Right cardiac atrium (tissue), 5 donors: ENCODE data around the gene CCIN. TPM values are rescaled to one million over a fixed set of nuclear protein-coding genes. Genes with fewer than 3 reads are reported as not detected.

Experiments
- ATAC-seq, 2 donors: fragments of 200-7000 bp; cut with Tn5 transposase; one replicate each; pipeline versions ENCODE4 v1.8.0 to v1.9.1; 2020; ENCODE audit warnings: moderate library complexity in 2 of 2, mild to moderate bottlenecking in 1 of 2
- DNase-seq, 3 donors: peaks; one replicate each; pipeline ENCODE4 v3.0.0-alpha.2; 2020
- H3K27ac ChIP-seq: one replicate; pipeline ENCODE4 v1.5.1; 2013; ENCODE audit warnings: mild to moderate bottlenecking, low read length, control low read depth, moderate library complexity
- H3K27me3 ChIP-seq: one replicate; pipeline ENCODE4 v1.6.1; 2013; ENCODE audit not compliant: control insufficient read depth, insufficient read depth
- H3K4me1 ChIP-seq: one replicate; pipeline ENCODE4 v1.6.1; 2013; ENCODE audit warnings: low read length; ENCODE audit not compliant: control insufficient read depth, insufficient read depth
- H3K4me3 ChIP-seq: one replicate; pipeline ENCODE4 v1.5.1; 2013; ENCODE audit warnings: low read length, control low read depth
- H3K9me3 ChIP-seq: one replicate; pipeline ENCODE4 v1.6.1; 2013; ENCODE audit warnings: low read length; ENCODE audit not compliant: control insufficient read depth
- WGBS: extraction: QIAGEN DNeasy Blood & Tissue Kit; methylation state at CpG from one replicate; pipeline ENCODE4 v1.1.7; 2013; 5-methylcytosine and 5-hydroxymethylcytosine counted together
- intact Hi-C, 4 donors: fragments of 100-400 bp; cut with DNase I; formaldehyde crosslinking; loops; one replicate each; pipeline versions ENCODE4 v1.11.0 to v1.14.0; 2022 to 2023
- polyA plus RNA-seq: library from polyadenylated mRNA; stranded (reverse); fragments of 200-250 nt; gene quantifications from one replicate; pipeline ENCODE4 v1.2.3, GENCODE V29; 2013
- total RNA-seq, 4 donors: library from RNA; stranded (reverse); fragmentation: NEBNext Ultra II Directional; extraction: Animal tissue kit (Norgen Biotek cat#: 25700); gene quantifications; one replicate each; pipeline ENCODE4 v1.2.1, GENCODE V29; 2021
- donor health status: healthy with polysubstance abuse.
- donor health status: DM: no; HTN: yes; CAD: no.
- donor health status: DM: no; HTN: no; CAD: no.
- donor health status: DM: no; HTN: yes; CAD: no; lungs with severe emphysema.
- donor health status: DM: yes; HTN: yes; CAD: no.

CCIN gene
- total and polyA plus RNA-seq, 5 donors, result 0.07 to 0.28 (median 0.14) TPM; not detected in 1

DNA sequence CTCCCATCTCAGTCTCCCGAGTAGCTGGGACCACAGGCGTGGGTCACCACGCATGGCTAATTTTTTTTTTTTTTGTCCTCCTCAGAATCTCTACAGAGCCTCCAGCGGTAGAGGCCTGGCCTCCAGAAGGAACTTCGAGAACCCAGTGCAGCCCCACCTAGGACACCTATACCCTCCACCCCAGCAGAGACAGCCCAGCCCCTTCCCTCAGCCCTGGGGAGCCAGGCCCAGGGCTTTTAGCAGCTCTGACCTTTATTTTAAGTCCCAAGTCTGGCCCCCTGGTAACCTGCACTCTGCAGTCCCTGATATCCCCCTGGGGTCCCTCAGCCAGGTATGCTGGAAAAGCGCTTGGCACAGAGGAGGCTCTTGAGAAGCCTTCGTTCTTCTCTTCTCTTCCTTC, 27.4 kb upstream of the CCIN start:
- no peak overlapping the region for H3K27ac ChIP-seq
- intact Hi-C loops, result no loop called here
- ATAC-seq (no peak), DNase-seq (no peak)
- no peak overlapping the region for H3K4me3 ChIP-seq
- no peaks in the 10 kb centered on the region for H3K27me3 ChIP-seq
- no peaks in the 10 kb centered on the region for H3K9me3 ChIP-seq
- 93% methylated on average over 7 of the region's 7 CpGs for WGBS
- no peaks in the 10 kb centered on the region for H3K4me1 ChIP-seq

DNA sequence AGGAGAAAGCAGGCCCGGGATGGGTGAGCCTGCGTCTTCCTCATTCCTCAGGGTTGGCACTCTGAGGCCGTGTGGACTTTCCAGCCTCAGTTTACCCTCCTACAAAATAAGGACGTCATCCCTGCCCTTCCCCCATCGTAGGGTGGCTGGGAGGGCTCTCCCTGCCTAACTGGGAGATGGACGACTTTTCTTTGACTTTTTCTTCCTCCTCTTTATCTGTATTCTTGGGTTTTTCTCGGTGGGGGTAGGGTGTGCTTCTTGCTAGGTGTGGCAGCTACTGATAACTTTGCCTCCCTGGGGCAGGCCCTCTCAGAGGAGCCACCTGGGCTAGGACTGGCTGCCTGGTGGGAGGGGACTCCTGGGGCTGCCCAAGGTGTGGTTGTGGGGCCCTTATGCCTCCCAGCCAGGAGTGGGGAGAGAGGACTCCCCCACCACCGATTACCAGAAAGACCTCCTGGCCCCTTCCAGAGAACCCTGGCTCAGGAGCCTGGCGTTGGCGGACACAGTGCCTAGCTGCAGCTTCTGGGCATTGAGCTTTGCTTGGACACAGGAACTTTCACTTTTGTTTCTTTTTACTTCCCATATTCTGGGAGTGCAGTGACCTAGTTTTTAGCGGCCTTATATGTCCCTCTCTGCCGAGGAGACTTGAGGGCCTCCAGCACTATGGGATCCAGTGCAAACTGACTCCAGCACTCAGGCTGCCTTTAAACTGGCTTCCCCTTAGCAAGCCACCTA, 26.5 kb upstream of the CCIN start:
- no peaks in the 10 kb centered on the region for H3K9me3 ChIP-seq

DNA sequence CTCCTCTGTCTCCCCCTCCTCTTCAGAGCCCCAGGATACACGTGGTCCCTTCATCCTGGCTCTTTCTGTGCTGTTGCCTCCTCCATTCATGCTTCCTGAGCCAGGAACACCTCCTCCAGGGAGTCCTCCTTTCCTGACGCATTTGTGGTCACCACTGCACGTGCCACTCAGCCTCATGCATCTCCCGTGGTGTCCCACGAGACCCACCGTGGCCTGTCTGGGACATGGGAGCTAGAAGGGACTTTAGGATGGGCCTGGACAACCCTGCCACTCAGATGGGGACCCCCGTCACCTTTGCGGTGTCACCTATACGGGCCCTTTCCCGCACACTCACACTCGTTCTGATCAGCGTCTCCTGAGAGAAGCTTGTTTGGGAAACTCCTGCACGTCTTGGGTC, 25.9 kb upstream of the CCIN start:
- ATAC-seq, result no peak
- H3K4me3 ChIP-seq, result no peak overlapping the region
- no peaks in the 10 kb centered on the region for H3K9me3 ChIP-seq
- peaks cover 1% of the 10 kb centered on the region for H3K4me1 ChIP-seq
- intact Hi-C loops, result no loop called here
- DNase-seq, result peak in 1 of 3 donors; percentile 51
- 75% methylated on average over 13 of the region's 13 CpGs for whole genome bisulfite sequencing
- no peaks in the 10 kb centered on the region for H3K27me3 ChIP-seq
- H3K27ac ChIP-seq, result peak overlapping the region; percentile 6

More for the DNA sequence above, 26.5 kb upstream of the CCIN start:
- no peak overlapping the region for H3K4me3 ChIP-seq
- WGBS, result 43% methylated on average over 12 of the region's 12 CpGs
- ATAC-seq, result peak; percentile 46 to 75
- H3K4me1 ChIP-seq, result no peaks in the 10 kb centered on the region
- peak overlapping the region; percentile 6 for H3K27ac ChIP-seq
- H3K27me3 ChIP-seq, result no peaks in the 10 kb centered on the region
- intact Hi-C loops, result no loop called here
- peak in 2 of 3 donors; percentile 75 to 77 for DNase-seq

DNA sequence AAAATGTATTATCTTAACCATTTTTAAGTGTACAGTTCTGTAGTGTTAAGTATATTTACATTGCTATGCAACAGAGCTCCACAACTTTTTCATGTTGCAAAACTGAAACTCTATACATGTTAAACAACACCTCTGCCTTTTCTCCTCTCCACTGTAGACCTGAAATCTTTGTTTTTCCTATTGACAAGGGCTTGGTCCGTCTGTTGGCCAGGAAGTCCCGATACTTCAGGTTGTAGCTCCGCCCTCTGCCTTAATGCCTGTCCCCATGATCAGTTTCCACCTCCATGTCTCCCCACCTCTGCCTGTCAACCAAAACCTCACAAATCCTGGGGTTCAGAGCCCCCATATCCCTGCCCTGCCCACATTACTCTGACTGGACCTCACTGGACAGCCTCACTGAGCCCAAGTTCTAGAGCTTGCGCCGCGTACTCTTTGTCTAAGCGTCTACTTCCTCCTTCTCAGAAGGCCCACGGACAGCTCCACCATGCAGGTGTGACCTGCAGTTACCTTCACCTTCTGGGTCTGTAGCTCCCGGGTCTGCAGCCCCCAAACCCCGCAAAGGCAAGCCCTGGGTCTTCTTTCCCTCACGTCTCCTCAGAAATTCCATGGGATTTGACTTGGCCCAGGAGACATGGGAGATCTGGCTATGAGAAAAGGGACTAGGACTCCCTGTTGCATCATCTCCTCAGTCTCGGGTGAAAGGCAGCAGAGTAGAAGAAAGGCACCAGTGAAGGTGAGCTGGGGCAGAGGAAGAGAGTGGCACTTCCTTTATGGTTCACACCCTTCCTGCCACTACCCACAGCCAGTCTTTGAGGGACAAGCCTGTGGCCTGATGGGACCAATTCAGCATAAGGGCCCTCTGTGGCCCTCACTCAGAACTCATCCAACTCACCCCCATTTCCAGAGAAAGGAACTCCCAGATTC, 24.6 kb upstream of the CCIN start:
- H3K4me1 ChIP-seq, result peaks cover 4% of the 10 kb centered on the region
- no peaks in the 10 kb centered on the region for H3K27me3 ChIP-seq
- H3K27ac ChIP-seq, result no peak overlapping the region
- no peak for ATAC-seq
- no peaks in the 10 kb centered on the region for H3K9me3 ChIP-seq
- DNase-seq, result peak in 1 of 3 donors; percentile 28
- no peak overlapping the region for H3K4me3 ChIP-seq
- 86% methylated on average over 12 of the region's 12 CpGs for WGBS
- intact Hi-C loops, result no loop called here

DNA sequence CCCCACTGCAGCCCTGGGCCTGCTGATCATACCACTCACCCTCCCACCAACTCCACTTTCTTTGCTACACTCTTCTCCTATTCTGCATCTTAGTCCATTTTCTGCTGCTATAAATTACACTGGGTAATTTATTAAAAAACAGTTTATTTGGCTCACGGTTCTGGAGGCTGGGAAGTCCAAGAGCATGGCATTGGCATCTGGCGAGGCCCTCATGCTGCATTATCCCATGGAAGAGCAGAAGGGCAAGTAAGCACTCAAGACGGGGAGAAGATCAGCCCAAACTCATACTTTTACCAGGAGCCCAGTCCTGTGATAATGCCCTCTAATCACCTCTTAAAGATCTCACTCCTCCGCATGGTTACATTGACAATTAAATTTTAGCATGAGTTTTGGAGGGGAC, 23.2 kb upstream of the CCIN start:
- intact Hi-C loops, result no loop called here
- H3K27ac ChIP-seq, result no peak overlapping the region

DNA sequence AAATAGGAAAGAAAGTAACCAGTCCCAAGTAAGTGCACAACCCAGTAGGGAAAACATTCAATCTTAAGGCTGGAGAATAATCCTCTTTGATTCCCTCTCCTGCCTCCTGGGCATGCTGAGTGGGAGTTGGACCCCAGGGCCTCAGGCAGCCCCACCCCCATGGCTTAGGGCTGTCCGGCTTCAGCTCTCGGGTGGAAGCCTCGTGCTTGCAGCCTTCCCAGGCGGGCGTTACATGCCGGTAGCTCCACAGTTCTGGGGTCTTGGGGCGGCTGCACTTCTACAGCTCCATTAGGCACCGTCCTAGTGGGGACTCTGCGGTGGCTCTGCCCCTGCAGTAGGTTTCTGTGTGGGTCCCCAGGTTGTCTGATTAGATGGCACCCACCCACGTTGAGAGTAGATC, 22.5 kb upstream of the CCIN start:
- Histone ChIP-seq H3K27me3 (no peaks in the 10 kb centered on the region), H3K4me3 (no peak overlapping the region), H3K4me1 (peaks cover 4% of the 10 kb centered on the region), H3K27ac (no peak overlapping the region), H3K9me3 (no peaks in the 10 kb centered on the region)
- ATAC-seq, result no peak
- intact Hi-C loops, result no loop called here
- 90% methylated on average over 10 of the region's 10 CpGs for WGBS
- peak in 1 of 3 donors; percentile 35 for DNase-seq

More for the DNA sequence above, 23.2 kb upstream of the CCIN start:
- ATAC-seq (no peak), DNase-seq (no peak)
- H3K9me3 ChIP-seq, result no peaks in the 10 kb centered on the region
- over 99% methylated on average over 4 of the region's 4 CpGs for WGBS
- peaks cover 4% of the 10 kb centered on the region for H3K4me1 ChIP-seq
- H3K4me3 ChIP-seq, result no peak overlapping the region
- H3K27me3 ChIP-seq, result no peaks in the 10 kb centered on the region

DNA sequence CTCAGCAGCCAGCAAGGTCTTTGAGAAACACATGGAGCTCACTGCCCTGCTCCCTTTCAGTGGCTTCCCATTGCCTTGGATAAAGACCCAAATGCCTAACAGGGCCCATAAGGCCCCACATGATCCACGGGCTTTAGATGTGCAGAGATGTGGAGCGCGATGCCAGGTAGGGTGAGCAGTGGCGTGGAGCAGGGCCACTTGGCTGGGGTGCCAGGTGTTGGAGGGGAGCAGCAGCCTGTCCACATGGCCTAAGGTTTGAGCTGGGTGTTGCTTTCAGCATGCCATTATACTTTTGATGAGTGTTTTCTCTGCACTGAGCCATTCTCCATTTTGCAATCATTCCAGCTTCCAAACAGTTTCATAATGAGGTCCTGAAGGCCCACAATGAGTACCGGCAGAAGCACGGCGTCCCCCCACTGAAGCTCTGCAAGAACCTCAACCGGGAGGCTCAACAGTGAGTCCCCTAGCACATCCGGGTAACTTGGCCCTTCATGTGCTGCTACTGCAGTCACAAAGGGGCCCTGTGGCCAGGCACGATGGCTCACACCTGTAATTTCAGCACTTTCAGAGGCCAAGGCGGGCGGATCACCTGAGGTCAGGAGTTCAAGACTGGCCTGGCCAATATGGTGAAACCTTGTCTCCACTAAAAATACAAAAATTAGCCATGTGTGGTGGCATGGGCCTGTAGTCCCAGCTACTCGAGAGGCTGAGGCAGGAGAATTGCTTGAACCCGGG, 21.6 kb upstream of the CCIN start:
- DNase-seq, result peak in 1 of 3 donors; percentile 43
- Histone ChIP-seq H3K4me1 (peaks cover 4% of the 10 kb centered on the region), H3K27ac (no peak overlapping the region), H3K9me3 (no peaks in the 10 kb centered on the region), H3K4me3 (no peak overlapping the region), H3K27me3 (no peaks in the 10 kb centered on the region)
- no peak for ATAC-seq
- intact Hi-C loops, result no loop called here
- 93% methylated on average over 14 of the region's 14 CpGs for WGBS

DNA sequence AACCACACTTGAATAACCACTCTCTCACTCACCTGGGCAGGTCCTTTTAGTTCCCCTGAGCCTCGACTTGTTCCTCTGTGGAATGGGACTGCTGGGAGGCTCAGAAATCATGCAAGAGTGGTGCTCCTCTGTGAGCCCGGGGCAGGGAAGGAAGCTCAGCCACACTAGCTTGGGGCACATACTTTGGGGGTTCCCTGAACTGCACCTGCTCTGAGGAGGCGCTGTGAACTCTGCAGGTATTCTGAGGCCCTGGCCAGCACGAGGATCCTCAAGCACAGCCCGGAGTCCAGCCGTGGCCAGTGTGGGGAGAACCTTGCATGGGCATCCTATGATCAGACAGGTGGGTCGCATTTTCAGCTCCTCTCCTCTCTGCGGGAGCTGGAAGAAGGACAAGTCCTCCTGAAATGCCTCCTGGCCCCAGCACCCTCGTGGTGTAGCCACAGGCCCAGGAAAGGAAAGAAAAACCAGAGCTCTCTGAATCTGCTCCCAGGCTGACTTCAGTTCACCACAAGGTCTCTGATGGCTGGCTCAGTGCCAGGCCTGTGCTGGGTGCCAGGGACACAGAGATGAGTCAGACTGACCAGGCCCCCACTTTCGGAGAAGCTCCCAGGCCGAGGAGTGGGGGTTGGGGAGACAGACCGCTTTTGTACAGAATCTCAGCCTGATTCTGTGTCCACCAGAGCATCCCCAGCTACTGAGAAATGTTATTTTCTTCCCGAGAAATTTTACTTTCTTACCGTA, 20.7 kb upstream of the CCIN start:
- Histone ChIP-seq H3K4me1 (peaks cover 4% of the 10 kb centered on the region), H3K9me3 (no peaks in the 10 kb centered on the region), H3K4me3 (no peak overlapping the region), H3K27ac (peak overlapping the region; percentile 50), H3K27me3 (no peaks in the 10 kb centered on the region)
- WGBS, result 49% methylated on average over 14 of the region's 14 CpGs
- intact Hi-C loops, result no loop called here
- DNase-seq, result peak; percentile 96 to 99 (median 98)
- ATAC-seq, result peak; percentile 87 to 88

DNA sequence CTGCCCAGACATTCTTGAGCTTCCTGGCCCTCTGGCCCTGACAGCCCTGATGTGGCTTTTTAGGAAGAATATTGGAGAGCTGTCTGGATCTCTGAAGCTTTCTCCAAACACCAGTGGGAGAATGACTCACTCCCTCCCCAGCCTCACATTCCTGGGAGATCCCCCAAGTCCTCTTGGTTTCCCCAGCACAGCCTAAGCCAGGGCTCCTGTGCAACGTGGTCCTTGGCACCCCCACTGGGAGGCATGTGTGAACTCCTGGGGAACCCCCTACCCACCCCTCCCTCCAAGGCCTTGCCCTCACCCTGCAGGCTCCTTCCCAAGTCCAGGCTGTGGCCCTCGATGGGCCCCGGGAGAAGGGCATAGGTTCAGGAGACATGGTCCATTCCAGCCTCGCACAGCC, 20.0 kb upstream of the CCIN start:
- intact Hi-C loops, result no loop called here
- 73% methylated on average over 4 of the region's 4 CpGs for WGBS

DNA sequence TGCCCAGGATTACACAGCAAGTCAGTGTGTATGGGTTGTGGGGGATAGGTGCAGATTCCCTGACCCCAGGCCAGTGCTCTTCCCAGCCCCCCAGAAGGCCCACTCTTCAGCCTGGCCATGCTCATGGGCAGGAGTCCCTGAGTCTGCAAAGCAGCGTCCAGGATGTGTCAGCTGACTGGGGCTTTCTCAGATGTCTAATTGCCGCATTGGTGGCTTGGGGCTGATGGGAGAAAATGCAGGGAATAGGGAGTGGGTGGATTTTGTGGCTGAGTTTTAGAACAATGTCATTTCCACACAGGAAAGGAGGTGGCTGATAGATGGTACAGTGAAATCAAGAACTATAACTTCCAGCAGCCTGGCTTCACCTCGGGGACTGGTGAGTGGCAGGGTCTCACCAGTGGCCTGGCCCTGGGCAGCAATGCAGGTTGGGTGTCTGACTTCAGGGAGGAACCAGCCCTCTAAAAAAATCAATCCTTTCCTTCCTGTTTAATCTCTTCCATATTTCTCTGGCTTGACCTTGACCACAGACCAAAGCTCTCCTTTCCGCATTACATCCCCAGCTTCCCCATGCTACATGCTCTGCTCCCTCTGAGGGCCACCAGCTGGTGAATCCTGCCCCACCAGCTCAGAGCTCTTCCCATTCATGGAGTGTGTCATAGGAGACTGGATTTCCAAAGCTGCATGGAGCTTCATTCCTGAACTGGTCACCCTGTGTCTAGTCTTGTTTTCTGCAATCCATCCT, 18.4 kb upstream of the CCIN start:
- ATAC-seq, result no peak
- 56% methylated on average over 4 of the region's 4 CpGs for WGBS
- H3K9me3 ChIP-seq, result no peaks in the 10 kb centered on the region

More for the DNA sequence above, 20.0 kb upstream of the CCIN start:
- no peaks in the 10 kb centered on the region for H3K9me3 ChIP-seq
- H3K4me3 ChIP-seq, result no peak overlapping the region
- peak; percentile 30 to 62 (median 51) for DNase-seq
- ATAC-seq, result peak; percentile 27 to 39
- H3K27me3 ChIP-seq, result no peaks in the 10 kb centered on the region
- peak overlapping the region; percentile 1 for H3K27ac ChIP-seq
- H3K4me1 ChIP-seq, result peaks cover 6% of the 10 kb centered on the region

More for the DNA sequence above, 18.4 kb upstream of the CCIN start:
- no peak overlapping the region for H3K4me3 ChIP-seq
- intact Hi-C loops, result no loop called here
- H3K4me1 ChIP-seq, result peaks cover 11% of the 10 kb centered on the region
- H3K27ac ChIP-seq, result no peak overlapping the region
- DNase-seq, result no peak
- H3K27me3 ChIP-seq, result no peaks in the 10 kb centered on the region
